Endothelial cell of umbilical vein (primary cell): ENCODE results near the gene KIF26B. TPM values are rescaled to one million over a fixed set of nuclear protein-coding genes. Genes with fewer than 3 reads are reported as not detected.
"Not testable (repeated sequence)": the region's sequence is repeated elsewhere in the genome, so short reads cannot be mapped to it uniquely, and the experiment has no call there.

Experiments
- BruUV-seq: library from RNA; stranded (reverse); fragments of 400-500 nt; replicated peaks from 2 replicates; lab custom pipeline; 2021; lab: Mats Ljungman, UMichigan
- CTCF ChIA-PET: fragments of 300-600, 350-600 bp; sonication (Branson Sonifier 250); formaldehyde crosslinking; loops from one replicate; lab custom pipeline; 2021; ENCODE audit warnings: antibody characterized with exemption, inconsistent platforms; lab: Charles Lee
- POLR2A ChIA-PET: fragments of 300-600, 350-600 bp; sonication (Branson Sonifier 250); formaldehyde crosslinking; loops from one replicate; lab custom pipeline; 2021; ENCODE audit warnings: antibody characterized with exemption, inconsistent platforms; lab: Charles Lee
- DNase-seq: peaks from one replicate; pipeline ENCODE4 v3.0.0-alpha.2; 2011; ENCODE audit warnings: low read depth, low spot score
- FAIRE-seq: peaks from 2 replicates; lab custom pipeline; 2011; peaks lifted over from hg19 to GRCh38; lab: Jason Lieb, UNC
- H2AFZ ChIP-seq: 2 replicates; pipeline ENCODE4 v1.6.0; 2012; ENCODE audit warnings: low read depth, low read length, control low read depth, inconsistent platforms
- H3K27ac ChIP-seq: 2 replicates; pipeline ENCODE4 v1.5.1; 2011; ENCODE audit warnings: low read depth, mild to moderate bottlenecking, control low read depth, low read length, moderate library complexity; ENCODE audit not compliant: insufficient read depth
- H3K27me3 ChIP-seq, 2 experiments: 2 replicates each; pipeline versions ENCODE4 v1.6.0 to v1.6.1; 2011; ENCODE audit warnings: low read length in 2 of 2, mixed read lengths in 1 of 2; ENCODE audit not compliant: control insufficient read depth in 2 of 2, insufficient read depth in 2 of 2
- H3K36me3 ChIP-seq, 2 experiments: 2 replicates in 1 of 2; 3 replicates in 1 of 2; pipeline ENCODE4 v1.5.1; 2011; ENCODE audit warnings: low read length in 2 of 2, mild to moderate bottlenecking in 1 of 2, moderate library complexity in 1 of 2; ENCODE audit not compliant: control insufficient read depth in 2 of 2, insufficient read depth in 2 of 2; ENCODE audit errors: extremely low read depth in 1 of 2
- H3K4me1 ChIP-seq: 3 replicates; pipeline ENCODE4 v1.5.1; 2011; ENCODE audit warnings: mild to moderate bottlenecking, low read length; ENCODE audit not compliant: control insufficient read depth, insufficient read depth; ENCODE audit errors: extremely low read depth
- H3K4me2 ChIP-seq: 2 replicates; pipeline ENCODE4 v1.6.1; 2011; ENCODE audit warnings: low read length, control low read depth, mixed read lengths; ENCODE audit not compliant: insufficient read depth
- H3K4me3 ChIP-seq, 3 experiments: fragments of 200-600 bp in 1 of 3; sonication (generic), shearing (Covaris generic) in 1 of 3; replicated peaks in 1 of 3; 2 replicates each; pipeline ENCODE4 v1.5.1; 2011 to 2016; ENCODE audit warnings: control low read depth in 3 of 3, low read length in 3 of 3, mild to moderate bottlenecking in 2 of 3, inconsistent platforms in 1 of 3, low read depth in 1 of 3, moderate library complexity in 1 of 3; ENCODE audit not compliant: insufficient read depth in 1 of 3
- H3K79me2 ChIP-seq: 2 replicates; pipeline ENCODE4 v1.6.0; 2012; ENCODE audit warnings: low read length, inconsistent platforms; ENCODE audit not compliant: control insufficient read depth, insufficient read depth
- H3K9ac ChIP-seq: replicated peaks from 2 replicates; pipeline ENCODE3; 2011; ENCODE audit warnings: low read length, control low read depth; ENCODE audit not compliant: insufficient read depth; ENCODE audit errors: extremely low read depth
- H3K9me1 ChIP-seq: replicated peaks from 3 replicates; pipeline ENCODE4 v1.6.0; 2011; ENCODE audit warnings: mild to moderate bottlenecking, low read length; ENCODE audit not compliant: control insufficient read depth, insufficient read depth; ENCODE audit errors: extremely low read depth
- H3K9me3 ChIP-seq: replicated peaks from 2 replicates; pipeline ENCODE4 v1.5.1; 2012; ENCODE audit warnings: low read length, inconsistent platforms; ENCODE audit not compliant: control insufficient read depth, insufficient read depth
- H4K20me1 ChIP-seq: replicated peaks from 2 replicates; pipeline ENCODE3; 2011; ENCODE audit warnings: mild to moderate bottlenecking, low read length; ENCODE audit not compliant: control insufficient read depth, insufficient read depth; ENCODE audit errors: extremely low read depth
- CTCF ChIP-seq, 2 donors: IDR thresholded peaks; 1 replicate in 1 of 2; 2 replicates in 1 of 2; pipeline ENCODE4 v1.5.1; 2011; ENCODE audit warnings: low read length in 2 of 2, mild to moderate bottlenecking in 2 of 2, moderate library complexity in 2 of 2, control low read depth in 1 of 2, inconsistent platforms in 1 of 2, low read depth in 1 of 2; ENCODE audit not compliant: insufficient read depth in 1 of 2; ENCODE audit errors: extremely low read depth in 1 of 2
- EZH2 ChIP-seq: IDR thresholded peaks from 2 replicates; pipeline ENCODE4 v1.6.1; 2012; ENCODE audit warnings: borderline replicate concordance, low read depth, mild to moderate bottlenecking, moderate library complexity, low read length, inconsistent platforms; ENCODE audit not compliant: severe bottlenecking
- FOS ChIP-seq: IDR thresholded peaks from 2 replicates; pipeline ENCODE4 v1.6.1; 2011; ENCODE audit warnings: mild to moderate bottlenecking, low read length, moderate library complexity, borderline replicate concordance; ENCODE audit not compliant: insufficient read depth
- GATA2 ChIP-seq: IDR thresholded peaks from 2 replicates; pipeline ENCODE4 v1.7.0; 2011; ENCODE audit warnings: low read depth, mild to moderate bottlenecking, moderate library complexity, mixed read lengths, low read length; ENCODE audit not compliant: insufficient read length, insufficient read depth
- JUN ChIP-seq: IDR thresholded peaks from 2 replicates; pipeline ENCODE4 v1.6.1; 2011; ENCODE audit warnings: borderline replicate concordance, low read depth; ENCODE audit not compliant: insufficient read length, insufficient read depth
- MAX ChIP-seq: IDR thresholded peaks from 2 replicates; pipeline ENCODE4 v1.6.1; 2011; ENCODE audit not compliant: insufficient read depth, insufficient read length
- MYC ChIP-seq: IDR thresholded peaks from one replicate; pipeline ENCODE4 v1.6.1; 2011; ENCODE audit warnings: mild to moderate bottlenecking, low read depth, low read length
- POLR2A ChIP-seq: IDR thresholded peaks from 2 replicates; pipeline ENCODE4 v1.6.1; 2012; ENCODE audit warnings: low read depth, mild to moderate bottlenecking, control low read depth, low read length
- POLR2AphosphoS5 ChIP-seq: IDR thresholded peaks from 2 replicates; pipeline ENCODE4 v1.6.1; 2012; ENCODE audit warnings: low read depth, mild to moderate bottlenecking, control low read depth, low read length, moderate library complexity; ENCODE audit not compliant: insufficient read depth
- dilution Hi-C: fragments of 300-500 bp; cut with MboI; formaldehyde crosslinking; loops from one replicate; pipeline ENCODE4 v1.15.0; 2019; ENCODE audit warnings: low sequenced_read_pairs; ENCODE audit not compliant: extremely low pct_ligation_motif_present
- intact Hi-C: fragments of 100-400 bp; cut with micrococcal nuclease; formaldehyde crosslinking; loops from one replicate; pipeline ENCODE4 v1.10.0; 2022
- polyA plus RNA-seq, 4 experiments: library from polyadenylated mRNA; depleted of rRNA in 3 of 4; stranded (reverse) in 3 of 4; unstranded in 1 of 4; fragments of >200 nt; gene quantifications; 2 replicates each; pipeline versions ENCODE4 v1.2.1 to v1.2.3, GENCODE V29; 2011 to 2012; ENCODE audit warnings: missing spikeins in 1 of 4
- total RNA-seq: library from RNA; stranded (reverse); gene quantifications from 2 replicates; pipeline ENCODE4 v1.2.3, GENCODE V29; 2021

KIF26B gene
- total and polyA plus RNA-seq, 2 donors (not counting 3 experiments of a cell fraction or from before 2014, with no cell fraction given), result 0.04 to 0.49 TPM

- no peak overlapping the region for H3K9ac ChIP-seq
- ChIA-PET CTCF (no interaction called here), POLR2A (no interaction called here)
- H3K27me3 ChIP-seq, result no peaks in the 10 kb centered on the region
- no peak for TF ChIP-seq JUN
- no peak for TF ChIP-seq POLR2A
- TF ChIP-seq MAX, result no peak
- no peak for TF ChIP-seq FOS
- TF ChIP-seq EZH2, result no peak
- no peak for TF ChIP-seq CTCF (IDR thresholded peaks at IDR 0.05; ENCODE audit: extremely low read depth in 1 of 2, insufficient read depth in 1 of 2, low read depth in 1 of 2, low read length in 2 of 2)
- no peak for TF ChIP-seq POLR2AphosphoS5
- no peak for TF ChIP-seq GATA2
- TF ChIP-seq MYC, result no peak
- H4K20me1 ChIP-seq, result no peaks in the 10 kb centered on the region
- no peaks in the 10 kb centered on the region for H3K36me3 ChIP-seq
- H3K9me3 ChIP-seq, result no peaks in the 10 kb centered on the region
- dilution Hi-C loops (no loop called here), intact Hi-C loops (no loop called here)
- H3K4me3 ChIP-seq, result no peak overlapping the region
- H3K4me2 ChIP-seq, result no peak overlapping the region
- no TSS peak for BruUV-seq
- no peaks in the 10 kb centered on the region for H3K4me1 ChIP-seq
- DNase-seq, result no peak
- no peak overlapping the region for H3K27ac ChIP-seq
- no peaks in the 10 kb centered on the region for H3K9me1 ChIP-seq
- H3K79me2 ChIP-seq, result no peaks in the 10 kb centered on the region
- no peak for FAIRE-seq
- H2AFZ ChIP-seq, result no peak overlapping the region
Measured at GRCh38 chr1:245356891-245357585, 202.3 kb downstream of the KIF26B start.

GRCh38 chr1:245359101-245359680, 204.4 kb downstream of the KIF26B start:
- CTCF ChIA-PET, H2AFZ ChIP-seq, H3K36me3 ChIP-seq, H3K27me3 ChIP-seq, H3K9ac ChIP-seq, H3K4me3 ChIP-seq, POLR2A ChIA-PET, dilution Hi-C loops, H3K9me1 ChIP-seq, H3K9me3 ChIP-seq, H3K27ac ChIP-seq, FAIRE-seq, H4K20me1 ChIP-seq, DNase-seq, BruUV-seq, H3K4me2 ChIP-seq, H3K79me2 ChIP-seq, intact Hi-C loops, H3K4me1 ChIP-seq: not testable (repeated sequence)
